Measurements from ENCODE around the gene TMC6. TPM values are rescaled to one million over a fixed set of nuclear protein-coding genes. Genes with fewer than 3 reads are reported as not detected.

The TMC6 gene
- total and polyA plus RNA-seq, 4 experiments from 2014 or later, result 258 to 702 (median 498) TPM

DNA sequence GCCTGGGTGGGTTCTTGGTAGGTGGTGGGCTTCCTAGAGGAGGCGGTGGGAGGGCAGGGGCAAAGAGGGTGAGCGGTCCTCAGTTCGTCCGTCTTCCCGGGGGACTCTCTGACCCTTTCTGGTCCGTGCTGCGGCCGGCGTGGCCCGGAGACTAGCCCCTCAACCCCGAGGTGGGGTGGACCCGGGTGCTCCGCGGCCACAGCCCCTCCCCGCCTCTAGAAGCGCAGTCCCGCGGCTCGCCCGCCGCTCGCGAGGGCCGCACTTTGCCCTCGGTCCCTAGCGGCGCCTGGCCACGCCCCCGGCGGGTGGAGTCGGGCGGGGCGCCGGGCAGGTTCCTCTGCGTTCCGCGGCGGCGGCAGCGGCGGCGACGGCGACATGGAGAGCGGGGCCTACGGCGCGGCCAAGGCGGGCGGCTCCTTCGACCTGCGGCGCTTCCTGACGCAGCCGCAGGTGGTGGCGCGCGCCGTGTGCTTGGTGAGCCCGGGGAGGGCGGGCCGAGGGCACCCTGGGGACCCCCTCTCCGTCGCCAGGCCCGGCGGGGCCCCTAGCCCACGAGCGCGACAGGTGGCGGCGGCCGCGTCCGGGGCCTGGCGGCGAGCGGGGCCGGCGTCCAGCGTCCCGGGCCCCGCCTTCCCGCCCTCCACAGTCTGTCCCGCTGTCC lies 39.8 kb upstream of the TMC6 start, which contains the start of gene SYNGR2:
Gene SYNGR2 (plus strand): TSS at position 340 of the 661 bp plus-strand sequence. CDS start 36 bp downstream, at position 376.
- Histone ChIP-seq H3K36me3 (ENCODE audit: insufficient read depth, low read length) (peaks cover 4% of the 10 kb centered on the region), H3K4me3 (ENCODE audit: low read length in 2 of 2) (peak within 1 kb of the TSS; percentile 42 to 60), H3K27me3 (ENCODE audit: insufficient read depth, low read length) (no peaks in the 10 kb centered on the region), H3K9me3 (ENCODE audit: control insufficient read depth in 1 of 2, low read length in 2 of 2) (no peaks in the 10 kb centered on the region), H3K27ac (ENCODE audit: low read depth, low read length) (peak within 1 kb of the TSS; percentile 87), H3K4me1 (ENCODE audit: insufficient read depth, low read length) (peaks cover 41% of the 10 kb centered on the region)
- POLR2A ChIA-PET (ENCODE audit: partially characterized antibody), result interaction anchor here (1.0 to 9.1 kb wide), 8 partner anchors 29 to 59 kb away, joined by 3 to 170 read pairs (median 4); no protein-coding TSS in a partner anchor
- Mint-ChIP-seq H3K27ac (peak within 1 kb of the TSS; percentile 57 to 84 (median 79)), H3K4me1 (peaks cover 17 to 44% (median 32%) of the 10 kb centered on the region in 4 donors), H3K4me3 (peak within 1 kb of the TSS; percentile 64 to 84 (median 74)), H3K27me3 (no peaks in the 10 kb centered on the region), H3K9me3 (peaks cover 0 to 1% (median 0%) of the 10 kb centered on the region in 8 donors), H3K36me3 (peaks cover 0 to 23% of the 10 kb centered on the region in 2 donors)
- intact Hi-C loops (cut with micrococcal nuclease), result loop anchor here (1.0 to 2.0 kb wide), 2 partner anchors 28 to 38 kb away; partner anchors contain the start of gene TMC8
- CTCF ChIA-PET (ENCODE audit: partially characterized antibody), result interaction anchor here (1.4 kb wide), 1 partner anchor 11 kb away, joined by 3 read pairs; no protein-coding TSS in a partner anchor
- peak; percentile 82 to 90 (median 88) for DNase-seq

DNA sequence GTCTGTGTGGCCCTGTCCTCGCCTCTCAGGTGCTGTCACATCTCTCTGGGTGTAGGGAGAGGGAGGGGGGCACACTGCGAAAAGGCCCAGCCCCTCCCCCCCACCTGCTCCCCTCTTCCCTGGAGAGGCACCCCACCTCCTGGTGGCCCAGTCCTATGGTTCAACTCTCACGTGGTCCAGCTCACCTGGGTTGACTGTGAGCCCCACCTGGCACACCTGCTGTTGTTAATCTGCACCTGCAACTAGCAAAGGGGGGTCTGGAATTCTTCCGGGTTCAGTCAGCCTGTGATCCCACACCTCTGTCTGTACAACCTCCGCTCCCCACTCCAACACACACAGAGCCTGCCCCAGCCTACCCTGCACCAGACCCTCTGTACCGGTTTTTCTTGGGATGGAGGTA lies 37.9 kb upstream of the TMC6 start:
- ChIA-PET POLR2A (ENCODE audit: partially characterized antibody) (interaction anchor here (1.0 kb wide), 1 partner anchor 21 kb away, joined by 5 read pairs; the partner anchor contains the start of gene C17orf99), CTCF (ENCODE audit: partially characterized antibody) (no interaction called here)
- no peaks in the 10 kb centered on the region for H3K9me3 ChIP-seq (ENCODE audit: control insufficient read depth in 1 of 2, low read length in 2 of 2)
- no peaks in the 10 kb centered on the region for H3K27me3 ChIP-seq (ENCODE audit: insufficient read depth, low read length)
- Mint-ChIP-seq H3K27ac (no peak overlapping the region), H3K4me1 (peaks cover 6 to 25% (median 13%) of the 10 kb centered on the region in 4 donors), H3K27me3 (no peaks in the 10 kb centered on the region), H3K9me3 (peaks cover 0 to 1% (median 0%) of the 10 kb centered on the region in 8 donors), H3K4me3 (no peak overlapping the region), H3K36me3 (peaks cover 0 to 9% of the 10 kb centered on the region in 2 donors)
- H3K4me3 ChIP-seq (ENCODE audit: low read length in 2 of 2), result no peak overlapping the region
- DNase-seq, result no peak
- no peak overlapping the region for H3K27ac ChIP-seq (ENCODE audit: low read depth, low read length)
- H3K36me3 ChIP-seq (ENCODE audit: insufficient read depth, low read length), result peaks cover 4% of the 10 kb centered on the region
- peaks cover 25% of the 10 kb centered on the region for H3K4me1 ChIP-seq (ENCODE audit: insufficient read depth, low read length)
- intact Hi-C loops (cut with micrococcal nuclease), result no loop called here

GRCh38 chr17:78164748-78165607 lies 36.4 kb upstream of the TMC6 start:
- Histone ChIP-seq H3K4me1 (ENCODE audit: insufficient read depth, low read length) (peaks cover 16% of the 10 kb centered on the region), H3K36me3 (ENCODE audit: insufficient read depth, low read length) (no peaks in the 10 kb centered on the region), H3K4me3 (ENCODE audit: low read length in 2 of 2) (no peak overlapping the region), H3K27me3 (ENCODE audit: insufficient read depth, low read length) (no peaks in the 10 kb centered on the region), H3K27ac (ENCODE audit: low read depth, low read length) (no peak overlapping the region), H3K9me3 (ENCODE audit: control insufficient read depth in 1 of 2, low read length in 2 of 2) (no peaks in the 10 kb centered on the region)
- H3K9me3 Mint-ChIP-seq, result peaks cover 0 to 1% (median 0%) of the 10 kb centered on the region in 8 donors
- peaks cover 2 to 13% (median 7%) of the 10 kb centered on the region in 4 donors for H3K4me1 Mint-ChIP-seq
- DNase-seq, result no peak
- H3K27ac Mint-ChIP-seq, result no peak overlapping the region
- POLR2A ChIA-PET (ENCODE audit: partially characterized antibody), result interaction anchor here (1.0 to 1.1 kb wide), 2 partner anchors 21 to 40 kb away, joined by 3 read pairs; no protein-coding TSS in a partner anchor
- no peaks in the 10 kb centered on the region for H3K27me3 Mint-ChIP-seq
- CTCF ChIA-PET (ENCODE audit: partially characterized antibody), result interaction anchor here (1.3 to 1.5 kb wide), 2 partner anchors 10 to 12 kb away, joined by 4 to 5 read pairs; no protein-coding TSS in a partner anchor
- intact Hi-C loops (cut with micrococcal nuclease), result no loop called here
- no peaks in the 10 kb centered on the region for H3K36me3 Mint-ChIP-seq
- H3K4me3 Mint-ChIP-seq, result no peak overlapping the region

DNA sequence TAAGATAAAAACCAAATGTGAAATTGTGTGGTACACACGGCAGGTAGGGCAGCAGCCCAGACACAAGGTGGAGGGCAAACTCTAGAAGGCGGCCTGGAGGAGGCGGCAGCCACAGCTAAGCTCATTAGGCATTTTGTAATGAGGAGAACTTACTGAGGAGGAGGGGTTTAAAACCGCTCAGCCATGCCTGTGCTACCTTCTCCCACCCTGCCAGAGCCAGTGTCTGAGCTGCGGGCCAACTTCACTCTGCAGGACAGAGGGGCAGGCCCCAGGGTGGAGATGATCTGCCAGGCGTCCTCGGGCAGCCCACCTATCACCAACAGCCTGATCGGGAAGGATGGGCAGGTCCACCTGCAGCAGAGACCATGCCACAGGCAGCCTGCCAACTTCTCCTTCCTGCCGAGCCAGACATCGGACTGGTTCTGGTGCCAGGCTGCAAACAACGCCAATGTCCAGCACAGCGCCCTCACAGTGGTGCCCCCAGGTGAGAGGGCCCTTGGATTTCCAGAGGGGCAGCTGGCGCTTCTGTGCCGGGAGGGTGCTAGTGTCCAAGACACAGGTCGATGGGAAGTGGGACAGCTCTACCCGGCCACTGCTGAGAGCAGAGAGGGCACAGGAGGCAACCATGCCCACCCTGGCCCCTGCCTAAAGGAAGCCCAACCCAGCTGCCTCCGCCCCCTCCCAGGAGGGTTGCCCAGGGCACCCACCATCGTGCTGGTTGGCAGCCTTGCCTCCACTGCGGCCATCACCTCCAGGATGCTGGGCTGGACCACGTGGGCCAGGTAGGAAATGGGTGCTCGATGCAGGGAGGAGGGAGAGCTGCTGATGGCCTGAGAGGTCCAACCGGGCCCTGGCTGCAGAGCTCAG lies 35.6 kb upstream of the TMC6 start:
- H3K27ac Mint-ChIP-seq, result no peak overlapping the region
- Histone ChIP-seq H3K9me3 (ENCODE audit: control insufficient read depth in 1 of 2, low read length in 2 of 2) (no peaks in the 10 kb centered on the region), H3K36me3 (ENCODE audit: insufficient read depth, low read length) (no peaks in the 10 kb centered on the region), H3K4me3 (ENCODE audit: low read length in 2 of 2) (no peak overlapping the region), H3K27me3 (ENCODE audit: insufficient read depth, low read length) (no peaks in the 10 kb centered on the region), H3K4me1 (ENCODE audit: insufficient read depth, low read length) (peaks cover 8% of the 10 kb centered on the region), H3K27ac (ENCODE audit: low read depth, low read length) (no peak overlapping the region)
- intact Hi-C loops (cut with micrococcal nuclease), result no loop called here
- H3K36me3 Mint-ChIP-seq, result no peaks in the 10 kb centered on the region
- peak overlapping the region in 1 of 8 donors; percentile 25 for H3K4me3 Mint-ChIP-seq
- H3K4me1 Mint-ChIP-seq, result peaks cover 3 to 10% (median 7%) of the 10 kb centered on the region in 4 donors
- DNase-seq, result no peak
- peaks cover 0 to 1% (median 0%) of the 10 kb centered on the region in 8 donors for H3K9me3 Mint-ChIP-seq
- ChIA-PET POLR2A (ENCODE audit: partially characterized antibody) (interaction anchor here (1.0 to 1.1 kb wide), 2 partner anchors 20 to 39 kb away, joined by 3 read pairs; no protein-coding TSS in a partner anchor), CTCF (ENCODE audit: partially characterized antibody) (interaction anchor here (1.3 to 1.5 kb wide), 2 partner anchors 11 to 13 kb away, joined by 4 to 5 read pairs; no protein-coding TSS in a partner anchor)
- no peaks in the 10 kb centered on the region for H3K27me3 Mint-ChIP-seq

DNA sequence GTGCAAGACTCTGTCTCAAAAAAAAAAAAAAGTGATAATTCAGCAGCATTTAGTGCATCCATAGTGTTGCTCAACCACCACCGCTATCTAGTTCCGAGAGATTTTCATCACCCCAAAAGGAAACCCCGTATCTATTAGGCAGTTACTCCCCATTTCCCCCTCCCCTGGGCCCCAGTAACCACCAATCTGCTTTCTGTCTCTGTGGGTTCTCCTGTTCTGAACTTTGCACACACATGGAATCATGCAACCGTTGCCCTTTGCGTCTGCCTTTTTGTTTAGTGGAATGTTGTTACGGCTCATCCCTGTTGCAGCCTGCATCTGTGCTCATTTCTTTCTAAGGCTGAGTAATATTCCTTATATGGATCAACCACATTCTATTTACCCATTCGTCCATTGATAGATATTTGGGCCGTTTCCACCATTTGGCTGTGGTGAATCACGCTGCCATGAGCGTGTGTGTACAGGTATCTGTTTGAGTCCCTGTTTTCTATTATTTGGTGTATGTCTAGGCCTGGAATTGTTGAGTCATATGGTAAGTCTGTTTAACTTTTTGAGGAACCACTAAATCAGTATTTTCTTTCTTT lies 31.1 kb upstream of the TMC6 start:
- CTCF ChIA-PET (ENCODE audit: partially characterized antibody), result no interaction called here
- H3K27ac Mint-ChIP-seq, result no peak overlapping the region
- no peaks in the 10 kb centered on the region for H3K36me3 Mint-ChIP-seq
- H3K4me3 ChIP-seq (ENCODE audit: low read length in 2 of 2), result no peak overlapping the region
- POLR2A ChIA-PET (ENCODE audit: partially characterized antibody), result no interaction called here
- H3K9me3 ChIP-seq (ENCODE audit: control insufficient read depth in 1 of 2, low read length in 2 of 2), result no peaks in the 10 kb centered on the region
- no peaks in the 10 kb centered on the region for H3K36me3 ChIP-seq (ENCODE audit: insufficient read depth, low read length)
- H3K27me3 ChIP-seq (ENCODE audit: insufficient read depth, low read length), result no peaks in the 10 kb centered on the region
- no peaks in the 10 kb centered on the region for H3K4me1 ChIP-seq (ENCODE audit: insufficient read depth, low read length)
- no peak overlapping the region for H3K4me3 Mint-ChIP-seq
- peaks cover 5 to 8% (median 7%) of the 10 kb centered on the region in 4 donors for H3K4me1 Mint-ChIP-seq
- no peaks in the 10 kb centered on the region for H3K9me3 Mint-ChIP-seq
- H3K27me3 Mint-ChIP-seq, result no peaks in the 10 kb centered on the region
- no peak for DNase-seq
- intact Hi-C loops (cut with micrococcal nuclease), result no loop called here
- no peak overlapping the region for H3K27ac ChIP-seq (ENCODE audit: low read depth, low read length)
